NOMO-1 treated with DMSO at 0.1 percent for 48 hours (cell line): Measurements from ENCODE around the gene SPI1.
A peak's percentile ranks its signal among the peaks of the same experiment; 100 is the strongest.
"Not testable (repeated sequence)": the region's sequence is repeated elsewhere in the genome, so short reads cannot be mapped to it uniquely, and the experiment has no call there.

ENCODE experiments used
- DNase-seq: peaks from one replicate; lab custom pipeline; 2025; ENCODE audit not compliant: unreplicated experiment; lab: John Stamatoyannopoulos, UW

SPI1 gene

GRCh38 chr11:47328449-47329390 lies 49.6 kb downstream of the SPI1 start:
- DNase-seq: peak; percentile 53

DNA sequence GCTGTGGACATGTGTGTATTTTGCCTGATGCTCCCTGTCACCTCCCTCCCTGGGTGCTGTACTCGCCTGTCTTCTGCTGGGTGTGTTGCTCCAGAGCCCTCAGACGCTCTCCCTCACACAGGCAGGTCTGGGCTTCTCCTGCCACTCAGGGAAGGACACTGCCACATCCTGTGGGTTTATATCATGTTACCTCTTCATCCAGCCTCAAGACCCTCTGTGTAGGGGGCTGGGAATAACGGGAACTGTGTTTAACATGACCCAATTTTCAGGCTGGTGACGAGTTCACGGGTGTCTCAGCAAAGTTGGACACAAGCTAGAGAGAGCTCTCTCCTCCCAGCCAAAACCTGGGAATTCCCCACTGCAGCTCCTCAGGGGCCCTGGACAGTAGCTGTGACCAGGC lies 50.4 kb downstream of the SPI1 start:
- DNase-seq: no peak

DNA sequence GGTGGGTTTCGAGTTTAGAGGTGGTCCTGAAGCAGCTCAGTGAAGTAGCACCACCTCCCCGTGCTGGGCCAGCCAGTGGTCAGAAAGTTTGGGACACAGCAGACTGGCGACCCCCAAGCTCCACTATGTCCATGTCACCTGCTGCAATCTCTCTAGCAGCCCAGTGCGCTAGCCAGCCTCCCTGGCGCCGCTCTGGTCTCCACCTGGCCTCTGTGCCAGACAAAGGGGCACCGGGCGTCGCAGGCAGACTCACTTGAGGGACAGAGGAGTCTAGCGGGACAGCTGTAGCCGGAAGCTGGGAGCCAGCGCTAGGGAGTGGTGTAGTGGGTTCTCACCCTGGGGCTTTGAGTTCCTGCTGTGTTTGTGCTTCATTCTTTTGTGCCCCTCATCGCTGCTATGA lies 51.3 kb downstream of the SPI1 start:
- DNase-seq: no peak

- DNase-seq: no peak
Observed at GRCh38 chr11:47326198-47326597, 52.1 kb downstream of the SPI1 start.

DNA sequence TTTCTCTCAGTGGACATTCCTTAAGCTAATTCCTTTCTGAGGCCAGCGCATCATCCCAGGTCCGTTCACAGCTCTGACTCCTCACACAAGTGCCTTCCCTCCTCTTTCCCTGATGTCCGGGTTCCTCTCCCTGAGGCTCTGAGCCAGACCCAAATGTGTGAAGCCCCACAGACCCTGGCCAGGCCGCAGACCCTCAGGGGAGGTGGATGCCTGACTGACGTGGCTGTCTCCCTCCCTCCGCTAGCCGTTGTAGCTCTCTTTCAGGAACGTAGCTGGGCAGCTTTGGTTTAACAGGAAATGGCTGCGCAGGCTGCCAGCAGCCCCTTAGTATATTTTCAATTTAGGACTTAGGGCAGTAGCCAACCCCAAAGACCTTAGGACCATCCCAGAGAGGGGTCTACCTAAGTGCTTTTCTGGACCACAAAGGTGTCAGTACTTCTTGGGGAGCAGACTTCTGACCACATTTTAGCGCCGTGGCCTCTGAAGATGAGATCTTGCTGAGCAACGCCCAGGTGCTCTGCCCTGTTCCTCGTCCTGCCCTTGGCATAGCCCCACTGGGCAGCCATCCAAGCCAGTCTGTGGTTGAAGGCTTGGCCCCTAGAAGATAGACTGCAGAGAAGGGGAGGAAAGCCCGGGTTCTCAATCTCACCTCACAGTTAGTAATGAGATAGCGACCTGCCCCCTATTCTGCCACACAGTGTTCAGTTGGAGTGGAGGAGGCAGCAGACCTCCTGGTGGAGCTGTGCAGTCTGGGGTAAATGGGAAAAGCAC lies 52.9 kb downstream of the SPI1 start:
- no peak for DNase-seq

DNA sequence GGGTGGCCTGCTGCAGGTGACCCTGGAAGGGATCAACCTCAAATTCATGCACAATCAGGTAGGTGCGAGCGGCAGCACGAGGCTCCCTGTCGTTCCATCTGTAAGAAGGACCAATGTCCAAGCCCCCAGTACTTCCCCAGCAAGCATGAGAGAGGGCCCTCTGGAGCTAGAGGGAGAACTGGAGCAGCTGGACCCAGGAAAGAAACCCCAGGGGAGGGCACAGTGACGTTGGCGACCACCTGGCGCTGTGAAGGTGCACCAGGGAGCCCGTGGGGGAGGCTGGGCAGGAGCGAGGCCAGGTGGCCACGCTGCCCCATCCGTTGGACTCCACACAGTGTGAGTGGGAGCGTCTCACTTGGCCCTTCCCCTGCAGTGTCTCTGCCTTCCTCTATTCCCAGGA lies 53.8 kb downstream of the SPI1 start:
- DNase-seq: no peak

GRCh38 chr11:47318166-47318565 lies 60.2 kb downstream of the SPI1 start:
- DNase-seq: no peak

DNA sequence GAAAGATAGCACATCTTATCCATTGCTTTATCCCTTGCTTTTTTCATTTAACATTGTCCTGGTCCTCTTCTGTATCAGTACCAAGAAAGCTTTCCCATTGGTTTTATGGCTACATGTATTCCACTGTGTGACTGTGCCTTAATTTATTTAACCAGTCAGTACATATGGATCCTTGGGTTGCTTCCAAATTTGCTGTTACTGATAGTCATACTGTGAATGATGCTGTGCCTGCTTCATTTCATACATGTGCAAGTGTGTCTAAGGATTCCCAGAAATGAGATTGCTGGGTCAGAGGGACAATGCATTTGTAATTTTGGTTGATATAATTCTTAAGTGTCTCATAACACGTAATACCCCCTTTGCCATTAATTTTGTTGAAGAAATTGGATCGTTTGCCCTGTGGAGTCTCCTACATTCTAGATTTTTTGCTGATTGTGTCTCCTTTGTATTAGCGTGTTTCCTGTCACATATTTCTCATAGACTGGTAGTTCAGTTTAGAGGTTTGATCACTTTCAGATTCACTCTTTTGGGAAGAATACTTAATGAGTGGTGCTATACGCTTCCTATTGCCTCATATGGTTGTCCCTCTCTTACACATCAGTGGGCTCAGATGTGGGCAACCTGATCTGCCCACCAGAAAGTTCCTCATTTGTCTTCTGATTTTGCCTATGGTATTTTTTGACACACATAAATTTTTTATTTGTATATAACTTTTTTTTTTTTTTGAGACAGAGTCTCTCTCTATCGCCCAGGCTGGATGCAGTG lies 61.1 kb downstream of the SPI1 start:
- peak; percentile 55 for DNase-seq

- DNase-seq: not testable (repeated sequence)
Observed at GRCh38 chr11:47316501-47316900, 61.8 kb downstream of the SPI1 start.

- no peak for DNase-seq
Observed at GRCh38 chr11:47314992-47315391, 63.4 kb downstream of the SPI1 start.

DNA sequence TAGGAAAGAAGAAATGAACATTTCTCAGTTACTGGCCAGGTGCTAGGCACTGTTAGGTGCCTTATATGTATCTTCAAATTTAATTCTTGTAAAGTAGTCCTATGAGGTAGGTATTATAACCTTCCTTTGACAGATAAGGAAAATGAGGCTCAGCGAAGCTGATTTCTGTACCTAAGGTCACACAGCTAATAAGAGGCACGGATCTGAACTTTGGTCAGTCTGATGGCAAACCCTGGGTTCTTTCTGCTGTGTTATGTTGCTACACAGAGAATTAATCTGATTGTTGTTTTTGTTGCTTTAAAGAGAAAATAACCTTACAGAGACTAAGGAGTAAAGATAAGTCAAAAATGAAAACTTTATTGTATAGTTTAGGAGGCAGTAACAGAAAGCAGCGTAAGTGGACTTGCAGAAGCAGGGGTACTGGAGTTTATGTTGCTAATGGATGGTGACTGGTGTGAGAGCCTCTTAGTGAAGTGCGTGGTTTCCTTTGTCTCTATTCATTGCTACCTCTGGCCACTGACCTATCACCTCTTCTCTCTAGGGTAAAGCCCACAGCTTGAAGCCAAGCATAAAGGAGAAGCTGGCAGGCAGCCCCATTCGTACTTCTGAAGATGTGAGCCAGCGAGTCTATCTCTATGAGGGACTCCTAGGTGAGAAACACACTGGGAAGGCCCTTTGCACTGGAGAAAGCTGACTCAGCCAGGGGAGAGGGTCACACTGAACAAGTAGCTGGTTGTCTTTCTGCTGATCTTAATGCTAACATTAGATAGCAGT lies 70.1 kb downstream of the SPI1 start:
- no peak for DNase-seq

DNA sequence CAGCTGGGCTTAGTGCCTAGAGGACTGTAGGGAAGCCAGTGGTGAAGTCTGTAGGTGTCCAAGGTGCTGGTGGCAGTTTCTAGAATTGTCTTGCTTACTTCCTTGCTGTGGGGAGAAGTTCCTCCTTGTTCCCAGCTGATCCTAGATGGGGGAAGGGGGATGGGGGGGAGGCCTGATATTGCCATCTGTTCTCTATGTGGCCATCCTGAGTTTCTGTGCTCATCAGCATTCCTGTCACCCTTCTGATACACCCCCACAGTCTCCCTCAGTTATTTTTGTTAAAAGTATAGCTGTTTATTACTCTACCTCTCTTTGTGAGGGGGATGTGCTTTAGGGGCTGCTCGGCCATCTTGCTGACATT lies 71.9 kb downstream of the SPI1 start:
- DNase-seq: no peak

DNA sequence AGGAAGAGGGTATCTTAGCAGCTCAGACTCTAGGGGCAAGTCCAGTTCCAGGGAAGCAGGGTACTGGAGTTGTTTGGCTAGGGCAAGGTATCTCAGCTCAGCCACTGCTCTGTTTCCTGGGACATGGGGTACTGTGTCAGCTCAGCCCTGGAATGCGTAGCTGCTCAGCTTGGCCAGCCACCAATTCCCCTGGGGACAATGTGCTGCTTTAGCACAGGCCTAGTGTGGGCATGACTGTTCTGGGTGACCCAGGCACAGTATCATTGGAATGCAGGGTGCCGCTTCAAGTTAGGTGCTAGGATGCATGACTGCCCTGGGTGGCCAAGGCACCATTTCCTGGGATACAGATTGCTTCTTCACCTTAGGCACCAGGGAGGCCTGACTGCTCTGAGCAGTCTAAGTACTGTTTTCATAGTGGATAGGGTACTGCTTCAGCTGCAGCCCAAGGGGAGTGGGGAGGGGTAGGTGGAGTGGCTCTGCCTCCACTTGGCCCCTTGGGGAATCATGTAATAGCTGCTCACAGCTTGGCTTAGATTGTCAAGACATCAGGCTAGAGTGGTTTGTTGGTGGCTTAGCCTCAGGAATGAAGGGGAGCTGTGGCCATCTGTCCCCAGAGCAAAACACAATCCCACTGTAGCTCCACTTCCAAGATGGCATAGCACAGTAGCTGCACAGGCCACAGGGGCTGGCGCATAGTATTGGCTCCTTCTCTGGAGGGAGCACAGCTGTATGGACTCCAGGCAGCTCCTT lies 72.4 kb downstream of the SPI1 start:
- no peak for DNase-seq
